MM.1S (cell line): ENCODE results near the gene FAM181A.

Experiments used
- DNase-seq: peaks from one replicate; pipeline ENCODE4 v3.0.0-alpha.2; 2015
- H2AFZ ChIP-seq: fragments of 300-600 bp; sonication (generic); 2 replicates; pipeline ENCODE4 v1.6.0; 2016; ENCODE audit warnings: antibody characterized with exemption, low read length
- H3F3A ChIP-seq: fragments of 300-600 bp; sonication (generic); 2 replicates; pipeline ENCODE4 v1.6.1; 2016; ENCODE audit warnings: mild to moderate bottlenecking, antibody characterized with exemption, low read length, moderate library complexity, mixed read lengths; ENCODE audit not compliant: insufficient read depth
- H3K27ac ChIP-seq: fragments of 300-600 bp; sonication (generic); 2 replicates; pipeline ENCODE4 v1.5.1; 2016; ENCODE audit warnings: mild to moderate bottlenecking, low read length
- H3K27me3 ChIP-seq: fragments of 300-600 bp; sonication (generic); replicated peaks from 2 replicates; pipeline ENCODE4 v1.6.0; 2016; ENCODE audit warnings: low read length; ENCODE audit not compliant: insufficient read depth
- H3K36me3 ChIP-seq: fragments of 300-600 bp; sonication (generic); replicated peaks from 2 replicates; pipeline ENCODE4 v1.6.1; 2016; ENCODE audit warnings: mild to moderate bottlenecking, low read length, mixed read lengths; ENCODE audit not compliant: insufficient read depth
- H3K4me1 ChIP-seq: fragments of 300-600 bp; sonication (generic); 2 replicates; pipeline ENCODE4 v1.6.1; 2016; ENCODE audit warnings: low read length, mixed read lengths
- H3K4me2 ChIP-seq: fragments of 300-600 bp; sonication (generic); 2 replicates; pipeline ENCODE4 v1.6.0; 2016; ENCODE audit warnings: low read depth, low read length
- H3K4me3 ChIP-seq: fragments of 300-600 bp; sonication (generic); 2 replicates; pipeline ENCODE4 v1.5.1; 2016; ENCODE audit warnings: low read length, mixed read lengths
- H3K79me2 ChIP-seq: fragments of 300-600 bp; sonication (generic); 2 replicates; pipeline ENCODE4 v1.6.1; 2016; ENCODE audit warnings: mixed run types, low read length, mixed read lengths
- H3K9ac ChIP-seq: fragments of 300-600 bp; sonication (generic); 2 replicates; pipeline ENCODE4 v1.6.1; 2016; ENCODE audit warnings: low read length, mixed read lengths
- H3K9me2 ChIP-seq: fragments of 300-600 bp; sonication (generic); replicated peaks from 2 replicates; pipeline ENCODE4 v1.6.1; 2016; ENCODE audit warnings: mild to moderate bottlenecking, low read length, mixed read lengths; ENCODE audit not compliant: insufficient read depth
- H3K9me3 ChIP-seq: fragments of 300-600 bp; sonication (generic); replicated peaks from 2 replicates; pipeline ENCODE4 v1.6.1; 2016; ENCODE audit warnings: mild to moderate bottlenecking, low read length, mixed read lengths; ENCODE audit not compliant: insufficient read depth
- H4K20me1 ChIP-seq: fragments of 300-600 bp; sonication (generic); 2 replicates; pipeline ENCODE4 v1.6.1; 2016; ENCODE audit warnings: mild to moderate bottlenecking, low read length, moderate library complexity, mixed read lengths; ENCODE audit not compliant: insufficient read depth
- CTCF ChIP-seq: fragments of 300-600 bp; sonication (generic); IDR thresholded peaks from 2 replicates; pipeline ENCODE4 v1.5.1; 2016; ENCODE audit warnings: antibody characterized with exemption, low read length, mixed read lengths
- EZH2 ChIP-seq: fragments of 300-600 bp; sonication (generic); optimal IDR thresholded peaks from 2 replicates; pipeline ENCODE3; 2017; ENCODE audit warnings: low read depth, mild to moderate bottlenecking, antibody characterized with exemption, low read length, mixed read lengths
- EZH2phosphoT487 ChIP-seq: fragments of 300-600 bp; sonication (generic); IDR thresholded peaks from 2 replicates; pipeline ENCODE4 v1.6.1; 2018; ENCODE audit warnings: antibody characterized with exemption, low read length

Gene FAM181A

GRCh38 chr14:93937519-93937918 is 10.4 kb downstream of the FAM181A start:
- TF ChIP-seq EZH2 (no peak), EZH2phosphoT487 (no peak), CTCF (no peak)

GRCh38 chr14:93938751-93939303 is 11.7 kb downstream of the FAM181A start:
- Histone ChIP-seq H3K4me2 (no peak overlapping the region), H3K4me3 (no peak overlapping the region), H3K9me2 (no peaks in the 10 kb centered on the region), H3K27ac (no peak overlapping the region), H3K4me1 (0 out of 2 replicates have a peak, but pooled peaks cover 5% of the 10 kb centered on the region), H4K20me1 (no peaks in the 10 kb centered on the region), H3K79me2 (no peaks in the 10 kb centered on the region), H3F3A (no peaks in the 10 kb centered on the region), H3K9me3 (no peaks in the 10 kb centered on the region), H3K9ac (no peak overlapping the region), H3K27me3 (no peaks in the 10 kb centered on the region), H2AFZ (no peak overlapping the region), H3K36me3 (no peaks in the 10 kb centered on the region)
- DNase-seq = no peak
- TF ChIP-seq EZH2phosphoT487 (no peak), EZH2 (no peak), CTCF (no peak)

More at GRCh38 chr14:93937519-93937918, 10.4 kb downstream of the FAM181A start:
- no peaks in the 10 kb centered on the region for H4K20me1 ChIP-seq
- H3F3A ChIP-seq = no peaks in the 10 kb centered on the region
- H3K4me3 ChIP-seq = no peak overlapping the region
- H3K9me3 ChIP-seq = no peaks in the 10 kb centered on the region
- no peak for DNase-seq
- H3K9ac ChIP-seq = no peak overlapping the region
- H3K36me3 ChIP-seq = no peaks in the 10 kb centered on the region
- H3K4me1 ChIP-seq = 0 out of 2 replicates have a peak, but pooled peaks cover 5% of the 10 kb centered on the region
- H3K79me2 ChIP-seq = no peaks in the 10 kb centered on the region
- no peaks in the 10 kb centered on the region for H3K9me2 ChIP-seq
- no peaks in the 10 kb centered on the region for H3K27me3 ChIP-seq
- no peak overlapping the region for H2AFZ ChIP-seq
- H3K27ac ChIP-seq = no peak overlapping the region
- H3K4me2 ChIP-seq = no peak overlapping the region

DNA sequence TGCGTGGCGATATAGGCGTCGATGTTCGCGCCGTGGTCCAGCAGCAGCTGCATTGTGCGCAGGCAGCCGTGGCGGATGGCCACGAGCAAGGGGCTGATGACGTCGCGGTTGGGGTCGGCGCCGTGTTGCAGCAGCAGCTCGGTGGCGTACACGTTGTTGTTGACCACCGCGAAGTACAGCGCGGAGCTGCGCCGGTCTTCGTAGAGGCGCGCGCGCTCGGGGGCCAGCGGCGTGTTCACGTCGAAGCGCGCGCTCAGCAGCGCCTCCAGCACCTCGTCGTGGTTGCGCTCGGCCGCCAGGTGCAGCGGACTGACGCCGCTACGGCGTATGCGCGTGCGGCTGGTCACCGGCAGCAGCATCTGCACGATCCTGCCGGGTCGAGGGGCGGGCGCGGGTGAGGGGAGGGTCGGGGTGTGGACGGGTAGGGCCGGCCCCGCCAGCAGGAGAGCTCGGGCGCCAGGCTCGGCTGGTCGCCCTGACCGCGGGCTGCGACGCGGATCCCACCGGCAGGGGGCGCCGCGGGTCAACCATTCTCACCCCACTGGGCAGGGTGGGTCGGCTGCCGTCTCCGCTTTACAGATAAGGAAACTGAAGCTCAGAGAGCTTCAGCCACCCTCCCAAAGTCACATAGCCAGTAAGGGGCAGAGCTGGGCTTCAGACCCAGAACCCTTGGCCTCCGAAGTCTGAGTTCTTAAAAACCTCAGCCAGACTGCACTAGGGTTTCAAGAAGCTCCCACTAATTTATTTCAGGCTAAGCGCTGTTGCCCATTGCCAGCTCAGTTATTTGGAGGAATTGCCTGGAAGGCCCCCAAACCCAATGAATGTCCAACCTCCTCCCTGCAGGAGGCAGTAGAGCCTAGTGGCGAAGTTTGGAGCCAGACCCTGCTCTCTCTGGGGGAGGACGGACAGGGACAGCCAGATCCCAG is 12.4 kb downstream of the FAM181A start:
- Histone ChIP-seq H2AFZ (peak overlapping the region; percentile 51; the same call in 1 of the 2 replicates), H3K4me2 (peak overlapping the region; percentile 19; the same call in 1 of the 2 replicates)

More for the DNA sequence above, 12.4 kb downstream of the FAM181A start:
- H3K79me2 ChIP-seq = no peaks in the 10 kb centered on the region
- TF ChIP-seq EZH2phosphoT487 (no peak), CTCF (peak; percentile 58), EZH2 (no peak)
- no peak overlapping the region for H3K27ac ChIP-seq
- 0 out of 2 replicates have a peak, but pooled peaks cover 5% of the 10 kb centered on the region for H3K4me1 ChIP-seq
- H3K36me3 ChIP-seq = no peaks in the 10 kb centered on the region
- peak; percentile 49 for DNase-seq
- H3K9me2 ChIP-seq = no peaks in the 10 kb centered on the region
- H3F3A ChIP-seq = no peaks in the 10 kb centered on the region
- no peak overlapping the region for H3K4me3 ChIP-seq
- H3K27me3 ChIP-seq = no peaks in the 10 kb centered on the region
- H3K9me3 ChIP-seq = no peaks in the 10 kb centered on the region
- H3K9ac ChIP-seq = no peak overlapping the region
- H4K20me1 ChIP-seq = no peaks in the 10 kb centered on the region
